ENCODE data around the gene PTPDC1.
"Not testable (repeated sequence)": the region's sequence is repeated elsewhere in the genome, so short reads cannot be mapped to it uniquely, and the experiment has no call there.

The PTPDC1 gene

DNA sequence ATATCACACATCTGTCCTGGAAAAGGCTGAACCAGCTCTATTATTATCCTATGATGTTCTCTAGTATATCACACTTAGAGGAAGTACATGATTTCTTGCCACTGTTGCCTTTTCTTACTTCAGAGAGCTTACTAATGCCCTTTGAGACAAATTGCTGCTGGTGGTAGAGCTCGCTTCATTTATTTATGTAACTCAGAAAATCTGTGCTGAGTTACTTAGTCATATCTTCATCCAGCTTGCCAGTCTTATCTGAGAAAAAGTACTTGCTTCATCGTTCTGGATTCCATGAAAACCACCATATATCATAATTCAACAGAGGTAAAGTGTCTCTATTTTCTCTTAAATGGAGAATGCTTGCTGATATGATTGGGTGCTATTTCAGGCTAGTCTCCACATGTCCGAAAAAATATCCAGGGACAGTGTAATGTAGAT is 26.6 kb downstream of the PTPDC1 start:
- H3K36me3 ChIP-seq (ENCODE audit: control insufficient read depth in 5 of 5, insufficient read depth in 5 of 5, low read length in 5 of 5): peaks cover 0 to 2% (median 0%) of the 10 kb centered on the region in 5 donors
- H3K27ac ChIP-seq (ENCODE audit: low read depth, low read length): no peak overlapping the region
- no peaks in the 10 kb centered on the region for H3K27me3 ChIP-seq (ENCODE audit: control insufficient read depth in 5 of 5, insufficient read depth in 4 of 5, low read length in 5 of 5)
- no peak overlapping the region for H3K4me3 ChIP-seq (ENCODE audit: low read depth in 1 of 5, low read length in 5 of 5)
- H3K4me1 ChIP-seq (ENCODE audit: control insufficient read depth in 5 of 5, insufficient read depth in 5 of 5, low read length in 5 of 5): peaks cover 0 to 17% (median 10%) of the 10 kb centered on the region in 5 donors
- H3K9me3 ChIP-seq (ENCODE audit: control insufficient read depth in 5 of 5, low read length in 5 of 5): no peaks in the 10 kb centered on the region
- no peak overlapping the region for H3K9ac ChIP-seq (ENCODE audit: low read length in 5 of 5)

DNA sequence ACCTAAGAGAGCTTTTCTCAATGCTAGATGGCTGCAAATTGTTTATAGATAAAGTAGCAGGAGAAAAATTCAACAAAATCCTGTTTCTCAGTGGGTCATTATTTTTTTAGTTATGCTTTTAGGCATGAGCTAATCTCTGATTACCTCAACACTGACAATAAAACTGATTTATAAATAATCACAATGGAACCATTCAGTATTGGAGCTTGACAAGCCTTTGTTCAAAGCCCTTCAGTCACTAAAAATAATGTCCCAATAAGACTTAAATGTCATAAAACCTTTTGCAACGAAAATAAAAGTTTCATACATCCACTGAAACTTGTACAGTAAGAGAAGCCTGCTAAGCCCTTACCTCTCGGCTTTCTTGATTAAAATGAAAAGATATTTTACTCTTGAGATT is 27.2 kb downstream of the PTPDC1 start:
- Histone ChIP-seq H3K4me3 (ENCODE audit: low read depth in 1 of 5, low read length in 5 of 5) (no peak overlapping the region), H3K27ac (ENCODE audit: low read depth, low read length) (no peak overlapping the region), H3K36me3 (ENCODE audit: control insufficient read depth in 5 of 5, insufficient read depth in 5 of 5, low read length in 5 of 5) (peaks cover 0 to 1% (median 0%) of the 10 kb centered on the region in 5 donors), H3K9ac (ENCODE audit: low read length in 5 of 5) (no peak overlapping the region), H3K27me3 (ENCODE audit: control insufficient read depth in 5 of 5, insufficient read depth in 4 of 5, low read length in 5 of 5) (no peaks in the 10 kb centered on the region), H3K9me3 (ENCODE audit: control insufficient read depth in 5 of 5, low read length in 5 of 5) (no peaks in the 10 kb centered on the region), H3K4me1 (ENCODE audit: control insufficient read depth in 5 of 5, insufficient read depth in 5 of 5, low read length in 5 of 5) (peaks cover 0 to 17% (median 10%) of the 10 kb centered on the region in 5 donors)

DNA sequence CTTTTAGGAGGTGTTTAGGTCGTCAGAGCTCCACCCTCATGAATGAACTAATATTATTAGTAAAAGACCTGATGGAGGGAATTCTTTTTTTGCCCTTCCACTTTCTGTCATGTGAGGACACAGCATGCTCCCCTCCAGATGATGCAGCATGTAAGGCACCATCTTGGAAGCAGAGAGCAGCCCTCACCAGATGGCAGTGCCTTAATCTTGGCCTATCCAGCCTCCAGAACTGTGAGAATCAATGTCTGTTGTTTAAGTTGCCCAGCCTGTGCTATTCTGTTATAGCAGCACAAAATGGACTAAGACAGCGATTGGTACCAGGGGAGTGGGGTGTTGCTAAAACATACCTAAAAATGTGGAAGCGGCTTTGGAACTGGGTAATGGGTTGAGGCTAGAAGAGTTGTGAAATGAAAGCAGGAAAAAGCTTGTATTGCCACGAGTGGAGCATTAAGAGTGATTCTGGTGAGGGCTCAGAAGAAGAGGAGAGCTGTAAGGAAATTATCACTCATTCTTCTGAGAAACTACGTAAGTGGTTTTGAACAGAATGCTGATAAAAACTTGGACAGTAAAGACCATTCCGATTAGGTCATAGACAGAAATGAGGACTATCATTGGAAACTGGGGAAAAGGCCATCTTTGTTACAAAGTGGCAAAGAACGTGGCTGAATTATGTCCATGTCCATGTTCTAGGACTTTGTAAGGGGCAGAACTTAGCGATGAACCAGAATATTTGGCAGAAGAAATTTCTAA is 28.6 kb downstream of the PTPDC1 start:
- Histone ChIP-seq H3K9ac (ENCODE audit: low read length in 5 of 5) (no peak overlapping the region), H3K4me3 (ENCODE audit: low read depth in 1 of 5, low read length in 5 of 5) (no peak overlapping the region), H3K36me3 (ENCODE audit: control insufficient read depth in 5 of 5, insufficient read depth in 5 of 5, low read length in 5 of 5) (no peaks in the 10 kb centered on the region), H3K4me1 (ENCODE audit: control insufficient read depth in 5 of 5, insufficient read depth in 5 of 5, low read length in 5 of 5) (peaks cover 0 to 17% (median 10%) of the 10 kb centered on the region in 5 donors), H3K9me3 (ENCODE audit: control insufficient read depth in 5 of 5, low read length in 5 of 5) (no peaks in the 10 kb centered on the region), H3K27me3 (ENCODE audit: control insufficient read depth in 5 of 5, insufficient read depth in 4 of 5, low read length in 5 of 5) (no peaks in the 10 kb centered on the region), H3K27ac (ENCODE audit: low read depth, low read length) (no peak overlapping the region)

DNA sequence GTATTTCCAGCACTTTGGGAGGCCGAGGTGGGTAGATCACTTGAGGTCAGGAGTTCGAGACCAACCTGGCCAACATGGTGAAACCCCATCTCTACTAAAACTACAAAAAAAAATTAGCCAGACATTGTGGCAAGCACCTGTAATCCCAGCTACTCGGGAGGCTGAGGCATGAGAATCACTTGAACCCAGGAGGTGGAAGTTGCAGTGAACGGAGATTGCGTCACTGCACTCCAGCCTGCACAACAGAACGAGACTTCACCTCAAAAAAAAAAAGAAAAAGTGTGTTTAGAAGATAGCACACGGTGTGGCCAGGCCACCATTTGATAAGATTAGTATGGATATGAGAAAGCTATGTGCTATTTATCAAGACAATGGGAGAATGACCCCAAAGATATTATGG is 35.8 kb downstream of the PTPDC1 start:
- not testable (repeated sequence) for H3K4me3 ChIP-seq (ENCODE audit: low read depth in 1 of 5, low read length in 5 of 5); H3K27ac ChIP-seq (ENCODE audit: low read depth, low read length); H3K9me3 ChIP-seq (ENCODE audit: control insufficient read depth in 5 of 5, low read length in 5 of 5); H3K36me3 ChIP-seq (ENCODE audit: control insufficient read depth in 5 of 5, insufficient read depth in 5 of 5, low read length in 5 of 5); H3K4me1 ChIP-seq (ENCODE audit: control insufficient read depth in 5 of 5, insufficient read depth in 5 of 5, low read length in 5 of 5); H3K9ac ChIP-seq (ENCODE audit: low read length in 5 of 5); H3K27me3 ChIP-seq (ENCODE audit: control insufficient read depth in 5 of 5, insufficient read depth in 4 of 5, low read length in 5 of 5)

DNA sequence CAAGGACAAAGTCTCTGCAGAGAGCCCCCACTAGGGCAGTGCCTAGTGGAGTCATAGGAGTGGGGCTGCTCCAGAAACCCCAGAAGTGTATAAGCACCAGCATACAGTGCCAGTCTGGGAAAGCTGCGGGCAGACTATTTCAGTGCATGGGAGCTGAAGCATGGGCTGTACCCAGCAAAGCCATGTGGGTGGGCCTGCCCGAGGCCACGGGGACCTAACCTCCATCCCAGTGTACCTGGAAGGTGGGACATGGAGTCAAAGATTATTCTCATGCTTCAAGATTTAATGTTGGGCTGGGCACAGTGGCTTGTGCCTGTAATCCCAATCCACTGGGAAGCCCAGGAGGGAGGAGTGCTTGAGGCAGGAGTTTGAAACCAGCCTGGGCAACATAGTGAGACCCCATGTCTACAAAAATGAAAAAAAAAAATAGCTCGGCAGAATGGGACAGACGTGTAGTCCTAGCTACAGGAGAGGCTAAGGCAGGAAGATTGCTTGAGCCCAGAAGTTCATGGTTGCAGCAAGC is 36.7 kb downstream of the PTPDC1 start:
- no peaks in the 10 kb centered on the region for H3K27me3 ChIP-seq (ENCODE audit: control insufficient read depth in 5 of 5, insufficient read depth in 4 of 5, low read length in 5 of 5)
- H3K27ac ChIP-seq (ENCODE audit: low read depth, low read length): no peak overlapping the region
- no peaks in the 10 kb centered on the region for H3K4me1 ChIP-seq (ENCODE audit: control insufficient read depth in 5 of 5, insufficient read depth in 5 of 5, low read length in 5 of 5)
- peaks cover 0 to 10% (median 0%) of the 10 kb centered on the region in 5 donors for H3K36me3 ChIP-seq (ENCODE audit: control insufficient read depth in 5 of 5, insufficient read depth in 5 of 5, low read length in 5 of 5)
- peaks cover 0 to 4% (median under 1%) of the 10 kb centered on the region in 5 donors for H3K9me3 ChIP-seq (ENCODE audit: control insufficient read depth in 5 of 5, low read length in 5 of 5)
- H3K4me3 ChIP-seq (ENCODE audit: low read depth in 1 of 5, low read length in 5 of 5): no peak overlapping the region
- H3K9ac ChIP-seq (ENCODE audit: low read length in 5 of 5): no peak overlapping the region

DNA sequence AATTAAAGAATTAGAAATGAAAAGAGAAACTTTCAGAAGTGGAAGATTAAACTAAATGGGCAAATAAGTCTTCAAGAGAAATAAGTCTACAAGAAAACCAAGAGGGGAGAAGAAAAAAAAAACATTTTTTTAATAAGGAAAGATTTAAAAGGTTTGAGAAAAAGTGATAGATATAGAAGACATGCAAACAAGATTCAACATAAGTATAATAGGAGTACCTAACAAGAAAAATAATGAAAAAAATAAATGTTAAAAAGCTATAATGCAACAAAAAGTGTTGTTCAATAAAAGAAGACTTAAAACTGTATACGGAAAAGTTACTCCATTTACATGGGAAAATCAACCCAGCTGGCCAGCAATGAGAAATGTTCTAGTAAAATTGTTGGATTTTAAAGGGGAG is 42.6 kb downstream of the PTPDC1 start:
- no peak overlapping the region for H3K4me3 ChIP-seq (ENCODE audit: low read depth in 1 of 5, low read length in 5 of 5)
- no peaks in the 10 kb centered on the region for H3K4me1 ChIP-seq (ENCODE audit: control insufficient read depth in 5 of 5, insufficient read depth in 5 of 5, low read length in 5 of 5)
- H3K9me3 ChIP-seq (ENCODE audit: control insufficient read depth in 5 of 5, low read length in 5 of 5): peaks cover 4 to 22% (median 21%) of the 10 kb centered on the region in 5 donors
- H3K9ac ChIP-seq (ENCODE audit: low read length in 5 of 5): no peak overlapping the region
- peaks cover 0 to 10% (median 0%) of the 10 kb centered on the region in 5 donors for H3K36me3 ChIP-seq (ENCODE audit: control insufficient read depth in 5 of 5, insufficient read depth in 5 of 5, low read length in 5 of 5)
- H3K27me3 ChIP-seq (ENCODE audit: control insufficient read depth in 5 of 5, insufficient read depth in 4 of 5, low read length in 5 of 5): no peaks in the 10 kb centered on the region
- H3K27ac ChIP-seq (ENCODE audit: low read depth, low read length): no peak overlapping the region

DNA sequence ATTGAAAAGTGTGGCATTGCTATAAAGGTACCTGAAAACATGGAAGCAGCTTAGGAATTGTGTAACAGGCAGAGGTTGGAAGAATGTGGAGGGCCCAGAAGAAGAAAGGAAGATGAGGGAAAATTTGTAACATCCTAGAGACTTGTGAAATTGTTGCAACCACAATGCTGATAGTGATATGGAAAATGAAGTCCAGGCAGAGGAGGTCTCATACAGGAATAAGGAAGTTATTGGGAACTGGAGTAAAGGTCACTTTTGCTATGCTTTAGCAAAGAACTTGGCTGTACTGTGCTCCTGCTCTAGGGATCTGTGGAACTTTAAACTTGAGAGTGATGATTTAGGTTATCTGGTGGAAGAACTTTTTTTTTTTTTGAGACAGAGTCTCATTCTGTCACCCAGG is 43.5 kb downstream of the PTPDC1 start:
- H3K4me1 ChIP-seq (ENCODE audit: control insufficient read depth in 5 of 5, insufficient read depth in 5 of 5, low read length in 5 of 5): no peaks in the 10 kb centered on the region
- no peaks in the 10 kb centered on the region for H3K27me3 ChIP-seq (ENCODE audit: control insufficient read depth in 5 of 5, insufficient read depth in 4 of 5, low read length in 5 of 5)
- H3K36me3 ChIP-seq (ENCODE audit: control insufficient read depth in 5 of 5, insufficient read depth in 5 of 5, low read length in 5 of 5): peaks cover 0 to 10% (median 0%) of the 10 kb centered on the region in 5 donors
- no peak overlapping the region for H3K27ac ChIP-seq (ENCODE audit: low read depth, low read length)
- H3K9ac ChIP-seq (ENCODE audit: low read length in 5 of 5): no peak overlapping the region
- H3K9me3 ChIP-seq (ENCODE audit: control insufficient read depth in 5 of 5, low read length in 5 of 5): peaks cover 4 to 22% (median 21%) of the 10 kb centered on the region in 5 donors
- H3K4me3 ChIP-seq (ENCODE audit: low read depth in 1 of 5, low read length in 5 of 5): no peak overlapping the region

DNA sequence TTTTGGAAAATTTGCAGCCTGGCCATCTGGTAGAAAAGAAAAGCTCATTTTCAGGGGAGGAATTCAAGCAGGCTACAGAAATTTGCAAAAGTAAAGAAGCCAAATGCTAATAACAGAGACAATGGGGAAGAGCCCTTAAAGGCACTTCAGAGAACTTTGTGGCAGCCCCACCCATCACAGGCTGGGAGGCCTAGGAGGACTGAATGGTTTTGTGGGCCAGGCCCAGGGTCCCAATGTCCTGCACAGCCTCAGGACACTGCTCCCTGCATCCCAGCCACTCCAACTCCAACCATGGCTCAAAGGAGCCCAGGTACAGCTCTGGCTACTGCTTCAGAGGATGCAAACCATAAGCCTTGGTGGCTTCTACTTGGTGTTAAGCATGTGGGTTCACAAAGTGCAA is 44.3 kb downstream of the PTPDC1 start:
- Histone ChIP-seq H3K4me3 (ENCODE audit: low read depth in 1 of 5, low read length in 5 of 5) (no peak overlapping the region), H3K27ac (ENCODE audit: low read depth, low read length) (no peak overlapping the region), H3K4me1 (ENCODE audit: control insufficient read depth in 5 of 5, insufficient read depth in 5 of 5, low read length in 5 of 5) (no peaks in the 10 kb centered on the region), H3K27me3 (ENCODE audit: control insufficient read depth in 5 of 5, insufficient read depth in 4 of 5, low read length in 5 of 5) (no peaks in the 10 kb centered on the region), H3K9me3 (ENCODE audit: control insufficient read depth in 5 of 5, low read length in 5 of 5) (peaks cover 0 to 22% (median 21%) of the 10 kb centered on the region in 5 donors), H3K9ac (ENCODE audit: low read length in 5 of 5) (no peak overlapping the region), H3K36me3 (ENCODE audit: control insufficient read depth in 5 of 5, insufficient read depth in 5 of 5, low read length in 5 of 5) (peaks cover 0 to 5% (median 0%) of the 10 kb centered on the region in 5 donors)

DNA sequence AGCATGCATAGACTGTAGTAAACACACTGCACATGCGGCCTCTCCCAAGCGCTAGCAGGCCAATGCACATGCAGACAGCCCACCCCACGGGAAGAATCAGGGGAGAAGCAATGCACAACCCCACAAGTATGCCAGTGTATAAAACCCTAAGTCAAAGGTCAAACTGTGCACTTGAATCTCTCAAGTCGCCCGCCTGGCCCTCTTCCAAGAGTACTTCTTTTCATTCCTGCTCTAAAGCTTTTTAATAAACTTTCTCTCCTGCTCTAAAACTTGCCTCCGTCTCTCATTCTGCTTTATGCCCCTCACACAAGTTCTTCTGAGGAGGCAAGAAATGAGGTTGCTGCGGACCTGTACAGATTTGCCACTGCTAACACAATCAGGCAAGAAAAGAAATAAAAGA is 50.4 kb downstream of the PTPDC1 start:
- H3K9ac ChIP-seq (ENCODE audit: low read length in 5 of 5): no peak overlapping the region
- H3K4me1 ChIP-seq (ENCODE audit: control insufficient read depth in 5 of 5, insufficient read depth in 5 of 5, low read length in 5 of 5): peaks cover 2 to 23% (median 19%) of the 10 kb centered on the region in 5 donors
- H3K4me3 ChIP-seq (ENCODE audit: low read depth in 1 of 5, low read length in 5 of 5): no peak overlapping the region
- no peaks in the 10 kb centered on the region for H3K36me3 ChIP-seq (ENCODE audit: control insufficient read depth in 5 of 5, insufficient read depth in 5 of 5, low read length in 5 of 5)
- no peaks in the 10 kb centered on the region for H3K9me3 ChIP-seq (ENCODE audit: control insufficient read depth in 5 of 5, low read length in 5 of 5)
- H3K27ac ChIP-seq (ENCODE audit: low read depth, low read length): no peak overlapping the region
- no peaks in the 10 kb centered on the region for H3K27me3 ChIP-seq (ENCODE audit: control insufficient read depth in 5 of 5, insufficient read depth in 4 of 5, low read length in 5 of 5)

DNA sequence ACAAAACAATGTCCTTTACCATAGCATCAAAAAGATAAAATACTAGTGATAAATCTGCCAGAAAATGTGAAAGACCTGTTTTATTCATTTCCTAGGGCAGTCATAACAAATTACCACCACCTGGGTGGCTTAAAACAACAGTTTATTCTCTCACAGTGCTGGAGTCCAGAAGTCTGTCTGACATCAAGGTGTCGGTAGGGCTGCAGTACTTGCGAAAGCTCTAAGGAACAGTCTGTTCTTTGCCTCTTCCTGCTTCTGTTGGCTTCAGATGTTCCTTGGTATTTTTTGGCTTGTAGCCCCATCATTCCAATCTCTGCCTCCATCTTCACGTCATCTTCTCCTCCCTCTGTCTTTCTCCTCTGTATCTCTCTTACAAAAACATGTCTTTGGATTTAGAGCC is 51.0 kb downstream of the PTPDC1 start:
- Histone ChIP-seq H3K4me3 (ENCODE audit: low read depth in 1 of 5, low read length in 5 of 5) (no peak overlapping the region), H3K27ac (ENCODE audit: low read depth, low read length) (no peak overlapping the region), H3K9ac (ENCODE audit: low read length in 5 of 5) (peak overlapping the region in 1 of 5 donors; percentile 2), H3K36me3 (ENCODE audit: control insufficient read depth in 5 of 5, insufficient read depth in 5 of 5, low read length in 5 of 5) (no peaks in the 10 kb centered on the region), H3K9me3 (ENCODE audit: control insufficient read depth in 5 of 5, low read length in 5 of 5) (no peaks in the 10 kb centered on the region), H3K4me1 (ENCODE audit: control insufficient read depth in 5 of 5, insufficient read depth in 5 of 5, low read length in 5 of 5) (peaks cover 4 to 29% (median 22%) of the 10 kb centered on the region in 5 donors), H3K27me3 (ENCODE audit: control insufficient read depth in 5 of 5, insufficient read depth in 4 of 5, low read length in 5 of 5) (no peaks in the 10 kb centered on the region)

All from subcutaneous abdominal adipose tissue (tissue), 5 donors.